SK-N-MC (cell line): Measurements from ENCODE around the gene ZNF362.

Experiments used
- DNase-seq: peaks from one replicate; pipeline ENCODE4 v3.0.0-alpha.2; 2011; ENCODE audit warnings: low read depth, low spot score
- H3K27ac ChIP-seq: fragments of 200-600 bp; sonication (generic); 2 replicates; pipeline ENCODE4 v1.5.1; 2016; ENCODE audit warnings: mixed run types
- H3K36me3 ChIP-seq: fragments of 200-600 bp; sonication (generic); 2 replicates; pipeline ENCODE4 v1.6.1; 2017; ENCODE audit warnings: antibody characterized with exemption, low read length, mixed read lengths; ENCODE audit not compliant: insufficient read depth
- H3K4me3 ChIP-seq: fragments of 200-600 bp; sonication (generic); 2 replicates; pipeline ENCODE4 v1.5.1; 2016
- H3K9ac ChIP-seq: fragments of 200-600 bp; sonication (generic); 2 replicates; pipeline ENCODE4 v1.8.0; 2017; ENCODE audit warnings: mixed run types, mixed read lengths; ENCODE audit not compliant: insufficient read length
- H3K9me3 ChIP-seq: fragments of 200-600 bp; sonication (generic); 2 replicates; pipeline ENCODE4 v1.6.1; 2017; ENCODE audit warnings: low read depth, mild to moderate bottlenecking, antibody characterized with exemption, low read length, moderate library complexity, mixed read lengths
- EZH2 ChIP-seq: fragments of 200-600 bp; sonication (generic); IDR thresholded peaks from one replicate; pipeline ENCODE4 v1.6.1; 2017; ENCODE audit warnings: antibody characterized with exemption
- FOXP2 ChIP-seq: optimal IDR thresholded peaks from 2 replicates; pipeline ENCODE3; 2011; ENCODE audit warnings: mild to moderate bottlenecking, moderate library complexity; ENCODE audit not compliant: insufficient read depth; ENCODE audit errors: extremely low read length, control extremely low read depth
- POLR2AphosphoS5 ChIP-seq: IDR thresholded peaks from 2 replicates; pipeline ENCODE4 v1.6.1; 2012; ENCODE audit warnings: mild to moderate bottlenecking, low read depth, low read length, borderline replicate concordance

The ZNF362 gene

DNA sequence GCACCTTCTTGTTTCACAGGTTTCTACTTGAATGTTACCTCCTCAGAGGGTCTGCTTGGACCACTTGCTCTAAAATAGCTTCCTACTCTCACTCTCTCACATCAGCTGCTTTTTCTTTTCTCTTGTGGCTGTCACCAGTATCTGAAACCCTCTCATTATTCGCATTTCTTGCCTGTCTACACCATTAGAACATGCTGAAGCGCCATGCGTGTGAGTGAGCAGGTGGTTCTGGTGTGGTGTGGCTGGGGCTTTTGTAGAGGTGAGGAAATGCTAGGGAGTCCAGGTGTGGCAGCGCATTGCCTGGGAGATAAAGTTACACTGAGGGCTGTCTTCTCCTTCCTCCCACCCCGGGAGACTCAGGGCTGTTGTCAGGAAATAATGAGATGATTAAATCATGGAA is 4.1 kb downstream of the ZNF362 start:
- H3K4me3 ChIP-seq, result no peak overlapping the region
- H3K36me3 ChIP-seq, result no peaks in the 10 kb centered on the region
- H3K9me3 ChIP-seq, result no peaks in the 10 kb centered on the region
- no peak overlapping the region for H3K27ac ChIP-seq
- no peak for DNase-seq
- TF ChIP-seq EZH2, result no peak
- TF ChIP-seq FOXP2, result no peak
- no peak for TF ChIP-seq POLR2AphosphoS5
- H3K9ac ChIP-seq, result no peak overlapping the region

- H3K4me3 ChIP-seq, result no peak overlapping the region
- TF ChIP-seq POLR2AphosphoS5 (no peak), FOXP2 (no peak), EZH2 (no peak)
- no peak overlapping the region for H3K27ac ChIP-seq
- no peak for DNase-seq
- no peaks in the 10 kb centered on the region for H3K36me3 ChIP-seq
- H3K9me3 ChIP-seq, result no peaks in the 10 kb centered on the region
- no peak overlapping the region for H3K9ac ChIP-seq
These were observed 5.1 kb downstream of the ZNF362 start for GRCh38 chr1:33261344-33261743.

- Histone ChIP-seq H3K4me3 (no peak overlapping the region), H3K36me3 (no peaks in the 10 kb centered on the region), H3K9me3 (no peaks in the 10 kb centered on the region), H3K9ac (no peak overlapping the region), H3K27ac (no peak overlapping the region)
- TF ChIP-seq EZH2, result no peak
- no peak for TF ChIP-seq FOXP2
- no peak for TF ChIP-seq POLR2AphosphoS5
- no peak for DNase-seq
These were observed 7.7 kb downstream of the ZNF362 start for GRCh38 chr1:33263890-33264504.

- Histone ChIP-seq H3K9me3 (no peaks in the 10 kb centered on the region), H3K9ac (no peak overlapping the region), H3K36me3 (no peaks in the 10 kb centered on the region), H3K27ac (no peak overlapping the region), H3K4me3 (no peak overlapping the region)
- no peak for TF ChIP-seq POLR2AphosphoS5
- no peak for TF ChIP-seq FOXP2
- TF ChIP-seq EZH2, result no peak
- DNase-seq, result no peak
These were observed 9.7 kb downstream of the ZNF362 start for GRCh38 chr1:33265780-33266605.

GRCh38 chr1:33266766-33267165 is 10.5 kb downstream of the ZNF362 start:
- Histone ChIP-seq H3K27ac (no peak overlapping the region), H3K36me3 (no peaks in the 10 kb centered on the region), H3K9me3 (no peaks in the 10 kb centered on the region), H3K4me3 (no peak overlapping the region), H3K9ac (no peak overlapping the region)
- TF ChIP-seq EZH2 (no peak), POLR2AphosphoS5 (no peak), FOXP2 (no peak)
- no peak for DNase-seq

DNA sequence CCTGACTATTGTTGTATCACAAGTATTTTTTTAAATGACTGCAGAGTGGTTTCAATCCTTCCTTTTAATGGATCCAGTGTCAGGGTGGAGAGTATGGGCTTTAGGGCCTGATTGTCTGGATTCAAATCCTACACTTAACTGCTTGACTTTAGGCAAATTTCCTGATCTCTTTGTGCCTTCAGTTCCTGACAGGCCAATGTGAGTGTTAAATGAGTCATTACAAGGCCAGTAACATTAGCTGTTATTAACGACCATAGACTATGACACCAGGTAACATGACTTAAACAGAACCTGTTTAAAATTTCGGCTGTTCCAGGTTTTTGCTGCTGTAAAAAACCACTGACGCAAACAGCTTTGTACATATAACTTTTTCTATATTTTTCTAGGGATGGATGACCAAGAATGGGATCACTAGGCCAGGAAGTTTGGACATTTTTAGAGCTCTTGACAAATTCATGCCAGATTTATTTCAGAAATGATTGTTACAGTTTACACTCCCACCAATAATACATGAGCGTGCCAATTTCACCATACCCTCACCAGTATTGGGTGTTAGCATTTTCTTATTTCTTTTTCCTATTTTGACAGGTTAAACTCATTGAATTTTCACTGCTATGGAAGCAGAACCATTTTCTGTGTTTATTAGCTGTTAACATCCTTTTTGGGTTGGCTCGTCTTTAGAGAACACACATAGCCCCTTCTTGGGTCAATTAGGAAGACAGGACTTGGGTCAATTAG is 11.3 kb downstream of the ZNF362 start:
- Histone ChIP-seq H3K9me3 (no peaks in the 10 kb centered on the region), H3K9ac (no peak overlapping the region), H3K27ac (no peak overlapping the region), H3K4me3 (no peak overlapping the region), H3K36me3 (no peaks in the 10 kb centered on the region)
- TF ChIP-seq POLR2AphosphoS5 (no peak), FOXP2 (no peak), EZH2 (no peak)
- DNase-seq, result no peak

DNA sequence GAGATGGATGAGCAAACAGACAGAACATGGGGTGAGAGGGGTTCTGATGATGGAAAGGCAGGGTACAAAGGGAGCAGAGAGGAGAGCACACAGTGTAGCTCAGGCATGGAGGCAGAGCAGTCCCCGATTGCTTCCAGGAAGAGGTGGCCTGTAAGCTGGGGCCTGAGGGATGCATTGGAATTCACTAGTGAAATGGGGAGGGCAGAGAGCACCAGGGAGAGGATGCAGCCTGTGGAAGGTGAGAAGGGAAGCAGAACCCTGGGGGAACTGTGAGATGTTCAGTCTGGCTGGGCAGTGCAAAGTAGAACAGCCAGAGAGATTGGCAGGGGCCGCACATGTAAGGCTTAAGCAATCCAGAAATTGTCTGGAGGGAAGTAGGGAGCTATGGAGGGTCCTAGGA is 12.2 kb downstream of the ZNF362 start:
- no peaks in the 10 kb centered on the region for H3K9me3 ChIP-seq
- H3K4me3 ChIP-seq, result no peak overlapping the region
- no peaks in the 10 kb centered on the region for H3K36me3 ChIP-seq
- no peak for DNase-seq
- no peak overlapping the region for H3K9ac ChIP-seq
- no peak for TF ChIP-seq EZH2
- TF ChIP-seq POLR2AphosphoS5, result no peak
- TF ChIP-seq FOXP2, result no peak
- H3K27ac ChIP-seq, result no peak overlapping the region

DNA sequence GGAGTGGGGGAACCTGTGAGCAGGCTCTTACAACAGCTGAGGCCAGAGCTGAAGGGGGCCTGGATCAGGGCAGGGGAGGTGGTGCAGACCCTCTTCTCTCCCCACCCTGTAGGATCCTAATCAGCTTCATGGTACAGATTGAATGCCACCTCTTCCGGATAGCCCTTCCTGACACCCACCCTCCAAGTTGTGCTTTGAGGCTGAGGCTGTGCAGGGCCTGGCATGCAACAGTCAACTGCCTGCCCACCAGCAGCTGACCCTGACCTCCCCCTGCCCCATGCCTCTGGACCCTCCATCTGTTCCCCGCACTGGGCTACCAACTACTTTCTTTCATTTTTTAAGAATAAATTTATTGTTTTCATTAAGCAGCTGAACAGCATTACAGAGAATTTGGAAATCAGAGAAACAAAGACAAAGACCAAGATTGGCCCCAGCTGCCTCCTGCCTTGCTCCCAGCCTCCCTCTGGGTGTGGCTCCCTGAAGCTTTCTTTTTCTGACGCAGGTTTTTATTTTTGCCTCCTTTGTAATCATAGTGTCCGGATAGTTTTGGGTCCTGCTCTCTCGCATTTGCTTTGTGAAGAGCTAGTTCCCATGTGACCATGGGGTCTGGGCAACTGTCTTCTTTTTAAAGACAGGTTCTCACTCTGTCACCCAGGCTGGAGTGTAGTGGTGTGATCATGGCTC is 12.8 kb downstream of the ZNF362 start:
- DNase-seq, result no peak
- Histone ChIP-seq H3K36me3 (no peaks in the 10 kb centered on the region), H3K27ac (no peak overlapping the region), H3K9me3 (no peaks in the 10 kb centered on the region), H3K9ac (no peak overlapping the region), H3K4me3 (no peak overlapping the region)
- TF ChIP-seq FOXP2, result no peak
- TF ChIP-seq EZH2, result no peak
- TF ChIP-seq POLR2AphosphoS5, result no peak
